Colon (tissue), 2 donors: ENCODE measurements around the gene BTBD17.

ENCODE experiments used
- FAIRE-seq: peaks from 2 replicates; lab custom pipeline; 2012; peaks lifted over from hg19 to GRCh38; lab: Jason Lieb, UNC
- donor health status: control.
- donor health status: control.

BTBD17 gene

GRCh38 chr17:74335529-74336062 is 26.1 kb downstream of the BTBD17 start:
- no peak for FAIRE-seq

GRCh38 chr17:74334393-74335039 is 27.2 kb downstream of the BTBD17 start:
- no peak for FAIRE-seq

GRCh38 chr17:74332763-74333283 is 28.8 kb downstream of the BTBD17 start:
- no peak for FAIRE-seq

- FAIRE-seq, result no peak
Observed at GRCh38 chr17:74332017-74332650, 29.5 kb downstream of the BTBD17 start.

- FAIRE-seq, result no peak
Observed at GRCh38 chr17:74330446-74330845, 31.2 kb downstream of the BTBD17 start.

DNA sequence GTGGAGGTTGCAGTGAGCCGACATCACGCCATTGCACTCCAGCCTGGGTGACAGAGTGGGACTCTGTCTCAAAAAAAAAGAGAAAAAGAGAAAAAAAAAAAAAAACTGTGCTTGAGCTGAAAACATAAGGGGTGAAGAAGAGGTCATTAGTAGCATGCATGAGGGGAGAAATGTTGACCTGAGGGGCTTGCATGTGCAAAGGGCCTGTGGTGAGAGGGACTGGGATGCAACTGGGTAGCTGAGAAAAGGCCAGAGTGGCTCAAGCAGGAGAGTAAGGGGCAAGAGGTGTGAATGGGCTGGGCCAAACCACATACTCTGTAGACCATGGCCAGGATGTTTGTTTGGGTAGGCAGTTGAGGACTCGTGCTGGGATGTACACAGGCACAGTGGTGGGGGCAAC is 32.3 kb downstream of the BTBD17 start:
- no peak for FAIRE-seq

GRCh38 chr17:74328487-74328886 is 33.2 kb downstream of the BTBD17 start:
- no peak for FAIRE-seq

GRCh38 chr17:74326506-74326905 is 35.2 kb downstream of the BTBD17 start:
- no peak for FAIRE-seq

DNA sequence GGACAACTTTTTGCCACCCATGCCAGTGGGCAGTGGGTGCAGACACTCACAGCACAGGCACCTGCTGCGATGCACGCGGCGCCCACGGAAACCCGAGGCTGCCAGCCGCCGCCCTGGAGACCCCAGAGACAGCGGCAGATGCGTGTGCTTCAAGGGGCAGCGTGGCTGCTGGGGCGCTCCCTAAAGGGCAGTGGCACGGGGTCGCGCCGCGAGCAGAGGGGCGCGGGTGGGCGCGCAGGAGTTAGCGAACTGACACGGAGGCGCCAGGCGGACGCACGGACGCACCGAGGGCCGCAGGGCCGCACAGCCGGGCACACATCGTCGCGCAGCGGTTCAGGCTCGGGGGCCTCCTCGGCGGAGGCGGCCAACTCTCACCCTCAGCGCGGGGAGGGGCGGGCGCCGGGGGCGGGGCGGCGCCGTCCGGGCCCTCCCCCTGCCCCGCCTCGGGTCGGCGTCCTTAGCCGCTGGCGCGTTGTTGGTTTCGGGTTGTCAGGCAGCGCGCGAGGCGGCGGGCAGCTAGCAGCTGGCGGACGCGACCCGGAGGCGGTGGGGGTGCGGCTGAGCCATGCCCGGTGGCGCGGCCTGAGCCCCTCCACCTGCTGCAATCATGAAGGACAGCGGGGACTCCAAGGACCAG is 35.8 kb downstream of the BTBD17 start, which contains the start of gene KIF19:
Gene KIF19, plus strand, starts transcription at position 484 of the 637 bp plus-strand sequence. Its CDS starts 124 bp downstream, at position 608.
- no peak for FAIRE-seq

DNA sequence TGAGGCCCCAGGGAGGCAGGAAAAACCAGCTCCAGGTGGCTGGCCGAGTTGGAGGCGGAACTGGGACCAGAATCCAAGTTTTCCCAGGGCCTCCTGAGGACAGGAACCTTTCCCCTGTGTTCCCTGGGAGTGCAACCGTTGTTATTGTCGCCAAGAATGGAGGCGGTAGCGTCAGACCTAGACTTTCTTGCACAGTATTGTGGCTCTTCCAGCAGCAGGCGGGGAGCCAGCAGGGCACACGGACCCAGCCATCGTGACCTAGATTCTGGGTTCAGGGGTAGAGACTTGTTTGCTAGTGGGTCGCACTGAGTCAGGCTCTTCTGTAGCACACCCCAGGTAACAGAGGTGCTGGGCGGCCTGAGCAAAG is 36.3 kb downstream of the BTBD17 start:
- FAIRE-seq, result no peak

DNA sequence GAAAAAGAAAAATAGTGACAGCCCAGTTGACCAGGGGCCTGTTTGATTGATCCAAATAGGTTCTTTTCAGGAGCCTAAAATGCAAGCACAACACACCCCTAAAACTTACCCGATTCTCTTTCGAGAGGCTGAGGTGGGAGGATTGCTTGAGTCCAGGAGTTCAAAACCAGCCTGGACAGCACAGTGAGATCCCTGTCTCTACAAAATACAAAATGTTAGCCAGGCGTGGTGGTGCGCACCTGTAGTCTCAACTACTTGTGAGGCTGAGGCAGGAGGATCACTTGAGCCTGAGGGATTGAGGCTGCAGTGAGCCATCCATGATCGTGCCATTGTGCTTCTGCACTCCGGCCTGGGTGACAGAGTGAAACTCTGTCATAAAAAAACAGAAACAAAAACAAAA is 37.1 kb downstream of the BTBD17 start:
- no peak for FAIRE-seq

- FAIRE-seq, result no peak
Observed at GRCh38 chr17:74318391-74318790, 43.3 kb downstream of the BTBD17 start.

GRCh38 chr17:74317071-74317470 is 44.6 kb downstream of the BTBD17 start:
- FAIRE-seq, result no peak

- no peak for FAIRE-seq
Observed at GRCh38 chr17:74316220-74316619, 45.4 kb downstream of the BTBD17 start.

DNA sequence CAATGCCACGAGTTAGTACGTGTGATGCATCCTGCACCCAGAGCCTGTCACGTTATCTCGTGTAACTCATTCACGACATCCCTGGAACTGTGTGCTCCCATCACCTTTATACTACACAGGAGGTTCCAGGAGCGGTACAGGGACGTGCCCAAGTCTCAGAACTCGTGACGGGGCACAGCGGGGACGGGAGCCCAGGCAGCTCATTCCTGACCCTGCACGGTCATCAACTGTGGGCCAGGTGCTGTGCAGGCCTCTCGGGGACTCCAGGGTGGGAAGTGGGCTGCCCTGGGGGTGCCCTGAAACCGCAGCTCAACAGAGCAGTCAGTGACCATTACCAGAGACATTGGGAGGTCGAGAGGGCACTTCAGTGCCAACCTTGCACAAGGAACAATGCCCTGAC is 46.8 kb downstream of the BTBD17 start:
- no peak for FAIRE-seq

GRCh38 chr17:74309902-74310301 is 51.8 kb downstream of the BTBD17 start:
- no peak for FAIRE-seq

DNA sequence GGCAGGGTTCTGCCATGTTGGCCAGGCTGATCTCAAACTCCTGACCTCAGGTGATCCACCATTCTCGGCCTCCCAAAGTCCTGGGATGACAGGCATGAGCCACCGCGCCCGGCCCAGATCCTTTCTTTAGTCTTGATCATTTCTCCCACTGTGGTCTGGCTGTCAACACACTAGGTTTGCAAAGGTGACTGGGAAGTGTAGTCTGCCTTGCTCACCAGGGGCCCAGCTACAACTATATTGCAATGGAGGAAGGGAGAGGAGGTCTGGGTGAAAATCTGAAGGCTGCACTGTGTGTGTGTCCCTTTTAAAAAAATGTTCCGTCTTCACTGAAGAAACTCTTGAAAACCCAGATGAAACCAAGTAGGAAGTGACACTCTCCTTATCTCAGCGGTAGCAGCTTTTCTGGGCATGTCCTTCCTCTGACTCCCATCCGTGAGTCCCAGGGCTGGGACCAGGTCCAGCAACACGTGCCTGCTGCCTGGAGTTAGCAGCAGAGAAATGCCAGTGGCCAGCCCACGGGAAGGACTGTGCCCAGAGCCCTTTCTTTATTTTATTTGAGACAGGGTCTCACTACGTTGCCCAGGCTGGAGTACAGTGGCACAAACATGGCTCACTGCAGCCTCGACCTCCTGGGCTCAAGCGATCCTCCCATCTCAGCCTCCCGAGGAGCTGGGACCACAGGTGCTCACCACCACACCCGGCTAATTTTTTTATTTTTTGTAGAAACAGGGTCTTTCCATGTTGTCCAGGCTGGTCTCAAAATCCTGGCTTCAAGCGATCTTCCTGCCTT is 53.5 kb downstream of the BTBD17 start:
- no peak for FAIRE-seq
